Brain pericyte (primary cell): ENCODE measurements around the gene DNAJC4.

Experiments used
- DNase-seq: peaks from one replicate; pipeline ENCODE4 v3.0.0-alpha.2; 2012; ENCODE audit warnings: low read depth, low spot score

DNAJC4 gene

DNA sequence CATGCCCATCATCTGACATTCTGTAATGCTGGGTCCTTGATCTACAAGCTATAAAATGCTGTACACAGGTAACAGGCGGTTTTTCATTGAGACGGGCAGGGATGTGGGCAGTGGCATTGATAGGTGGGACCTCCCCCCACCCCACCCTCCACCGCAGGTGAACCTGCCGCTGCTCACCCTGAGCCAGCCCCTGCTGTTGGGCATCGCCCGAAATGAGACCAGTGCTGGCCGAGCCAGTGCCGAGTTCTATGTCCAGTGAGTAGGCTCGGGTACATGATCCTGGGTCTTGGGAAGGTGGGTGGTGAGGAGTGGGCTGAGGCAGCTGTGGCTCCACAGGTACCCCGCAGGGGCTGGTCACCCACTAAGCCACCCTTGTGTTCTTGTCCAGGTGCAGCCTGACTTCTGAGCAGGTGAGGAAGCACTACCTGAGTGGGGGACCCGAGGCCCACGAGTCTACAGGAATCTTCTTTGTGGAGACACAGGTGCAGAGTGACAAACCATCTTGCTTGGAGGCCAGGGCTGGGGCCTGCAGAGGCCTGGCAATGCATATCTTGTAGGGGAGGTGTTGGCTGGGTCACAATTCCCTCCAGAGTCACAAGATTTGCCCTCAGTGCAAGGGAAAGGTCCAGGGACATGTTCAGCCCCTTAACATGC lies 1.1 kb upstream of the DNAJC4 start:
- no peak for DNase-seq

DNA sequence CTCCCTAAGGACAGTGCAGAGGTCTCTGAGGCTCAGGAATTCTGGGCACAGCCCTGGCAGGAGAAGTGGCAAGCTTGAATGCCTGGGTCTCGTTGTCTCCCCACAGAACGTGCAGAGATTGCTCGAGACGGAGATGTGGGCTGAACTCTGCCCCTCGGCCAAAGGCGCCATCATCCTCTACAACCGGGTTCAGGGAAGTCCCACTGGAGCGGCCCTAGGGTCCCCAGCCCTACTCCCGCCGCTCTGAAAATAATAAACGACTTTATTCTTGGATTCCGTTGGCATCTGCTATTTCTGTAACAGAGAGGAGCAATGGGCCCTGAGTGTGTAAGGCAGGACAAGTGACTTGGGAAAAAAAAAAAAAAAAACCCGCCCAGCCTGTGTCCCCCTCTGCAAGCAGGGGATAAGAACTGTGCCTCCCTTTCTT lies 591 bp upstream of the DNAJC4 start:
- no peak for DNase-seq

DNA sequence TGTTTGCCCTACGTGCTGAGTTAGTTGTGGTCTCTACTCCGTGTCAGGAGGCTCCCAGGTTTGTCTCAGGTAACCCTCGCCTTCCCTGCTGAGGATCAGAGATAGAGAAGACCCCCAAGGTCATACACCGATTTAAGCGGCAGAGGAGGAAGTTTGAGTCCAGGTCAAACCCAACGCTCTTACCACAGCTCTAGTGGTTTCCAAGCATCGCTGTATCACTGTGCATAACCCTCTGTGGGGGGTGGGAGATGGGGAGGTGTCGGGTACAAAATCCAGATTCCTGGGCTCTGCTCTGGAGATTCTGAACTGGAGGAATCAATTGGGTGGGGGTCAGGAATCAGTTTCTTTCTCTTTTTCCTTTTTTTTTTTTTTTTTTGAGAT lies 627 bp downstream of the DNAJC4 start:
- DNase-seq: no peak

DNA sequence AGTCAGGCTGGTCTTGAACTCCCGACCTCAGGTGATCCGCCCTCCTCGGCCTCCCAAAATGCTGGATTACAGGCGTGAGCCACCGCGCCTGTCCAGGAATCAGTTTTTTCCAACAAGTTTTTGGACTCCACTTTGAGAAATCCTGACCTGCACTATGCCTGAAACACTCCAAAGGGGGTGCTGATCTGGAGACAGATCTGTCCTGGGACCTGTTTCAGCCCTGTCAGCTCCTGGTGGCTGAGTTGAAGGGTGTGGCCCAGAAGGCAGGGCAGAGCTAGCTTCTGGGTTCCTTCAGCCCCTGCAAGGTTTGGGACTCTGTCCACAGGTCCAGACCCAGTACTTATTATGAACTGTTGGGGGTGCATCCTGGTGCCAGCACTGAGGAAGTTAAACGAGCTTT lies 1.2 kb downstream of the DNAJC4 start:
- DNase-seq: no peak

DNA sequence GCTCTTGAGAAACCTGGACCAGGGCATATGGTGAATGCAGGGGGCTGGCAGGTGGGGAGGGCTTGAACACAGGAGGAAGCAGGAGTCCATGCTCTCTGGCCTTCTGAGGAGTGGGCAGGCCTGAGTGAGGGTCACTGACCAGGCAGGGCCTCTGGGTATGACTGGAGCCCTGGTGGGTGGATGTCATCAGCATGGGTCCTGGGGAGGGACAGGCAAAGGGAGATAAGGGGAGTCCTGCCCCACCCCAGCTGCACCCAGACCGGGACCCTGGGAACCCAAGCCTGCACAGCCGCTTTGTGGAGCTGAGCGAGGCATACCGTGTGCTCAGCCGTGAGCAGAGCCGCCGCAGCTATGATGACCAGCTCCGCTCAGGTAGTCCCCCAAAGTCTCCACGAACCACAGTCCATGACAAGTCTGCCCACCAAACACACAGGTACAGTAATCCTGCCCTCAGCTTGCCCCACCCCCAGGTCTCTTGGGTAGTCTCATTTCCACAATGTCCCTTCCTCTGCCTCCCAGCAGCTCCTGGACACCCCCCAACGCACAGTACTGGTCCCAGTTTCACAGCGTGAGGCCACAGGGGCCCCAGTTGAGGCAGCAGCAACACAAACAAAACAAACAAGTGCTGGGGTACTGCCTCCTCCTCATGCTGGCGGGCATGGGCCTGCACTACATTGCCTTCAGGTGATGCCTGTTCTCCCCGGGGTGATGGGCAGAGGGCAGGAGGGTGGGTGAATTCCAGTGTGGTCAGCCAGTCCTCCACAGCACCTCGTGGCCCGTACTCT lies 2.0 kb downstream of the DNAJC4 start:
- no peak for DNase-seq

DNA sequence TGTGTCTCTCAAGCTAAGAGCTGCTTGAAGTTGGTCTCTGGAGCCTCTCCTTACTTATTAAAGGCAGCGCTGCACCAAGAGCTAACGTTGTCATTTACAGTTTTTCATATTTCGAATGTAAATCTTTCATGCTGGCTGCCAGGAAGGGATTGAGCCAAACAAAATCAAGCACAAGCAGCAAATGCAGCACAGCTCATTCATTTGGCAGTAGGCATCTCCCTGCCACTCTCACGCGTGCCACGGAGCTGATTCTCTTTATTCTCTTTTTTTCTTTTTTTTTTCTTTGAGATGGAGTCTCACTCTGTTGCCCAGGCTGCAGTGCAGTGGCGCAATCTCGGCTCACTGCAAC lies 2.6 kb downstream of the DNAJC4 start:
- DNase-seq: no peak

DNA sequence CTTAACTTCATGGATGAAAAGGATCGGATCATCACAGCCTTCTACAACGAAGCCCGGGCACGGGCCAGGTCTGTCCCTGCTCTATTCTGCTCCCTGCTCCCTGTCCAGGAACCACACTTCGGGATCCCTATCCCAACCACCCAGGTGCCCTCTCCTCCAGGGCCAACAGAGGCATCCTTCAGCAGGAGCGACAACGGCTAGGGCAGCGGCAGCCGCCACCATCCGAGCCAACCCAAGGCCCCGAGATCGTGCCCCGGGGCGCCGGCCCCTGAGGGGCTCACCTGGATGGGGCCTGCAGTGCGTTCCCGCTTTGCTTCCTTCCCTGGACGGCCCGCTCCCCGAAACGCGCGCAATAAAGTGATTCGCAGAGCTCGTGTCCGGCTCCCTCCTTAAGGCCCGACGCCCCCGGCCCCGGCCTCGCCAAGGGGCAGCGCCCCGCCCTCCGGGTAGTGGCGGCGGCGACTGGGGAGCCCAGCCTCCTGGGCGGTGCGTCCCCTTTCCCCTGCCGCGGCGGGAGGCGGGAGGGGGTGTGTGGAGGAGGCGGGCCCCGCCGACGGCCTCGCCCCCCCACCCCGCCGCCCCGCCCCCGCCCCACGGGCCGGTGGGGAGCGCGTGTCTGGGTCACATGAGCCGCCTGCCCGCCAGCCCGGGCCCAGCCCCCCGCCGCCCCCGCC lies 3.7 kb downstream of the DNAJC4 start, which contains the start of gene VEGFB:
Gene VEGFB (plus strand): TSS at position 672 of the 674 bp plus-strand sequence. CDS start 250 bp downstream, outside the sequence.
- DNase-seq: no peak

DNA sequence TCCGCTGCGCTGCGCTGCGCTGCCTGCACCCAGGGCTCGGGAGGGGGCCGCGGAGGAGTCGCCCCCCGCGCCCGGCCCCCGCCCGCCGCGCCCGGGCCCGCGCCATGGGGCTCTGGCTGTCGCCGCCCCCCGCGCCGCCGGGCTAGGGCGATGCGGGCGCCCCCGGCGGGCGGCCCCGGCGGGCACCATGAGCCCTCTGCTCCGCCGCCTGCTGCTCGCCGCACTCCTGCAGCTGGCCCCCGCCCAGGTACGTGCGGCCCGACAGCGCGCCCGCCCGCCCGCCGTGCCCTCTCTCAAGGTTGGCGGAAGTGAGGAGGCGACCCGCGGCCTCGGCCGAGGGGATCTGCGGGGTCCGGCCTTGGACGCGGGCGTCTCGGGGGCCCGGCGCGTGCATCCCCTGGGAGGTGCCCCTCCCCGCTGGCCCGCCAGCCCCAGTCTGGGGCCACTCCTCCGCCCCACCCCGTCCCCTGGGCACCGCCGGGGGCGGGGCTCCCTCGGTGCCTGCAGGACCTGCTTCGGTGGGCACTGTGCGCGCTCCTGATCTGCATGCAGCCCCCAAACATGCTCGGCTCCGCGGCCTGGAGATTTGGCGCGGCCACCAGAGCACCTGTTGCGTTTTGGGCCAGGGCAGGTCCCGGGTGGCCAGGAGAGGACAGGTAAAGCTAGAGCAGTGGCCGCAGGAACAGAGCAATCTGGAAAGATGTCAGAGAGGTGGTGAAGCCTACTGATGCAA lies 4.5 kb downstream of the DNAJC4 start:
- no peak for DNase-seq

DNA sequence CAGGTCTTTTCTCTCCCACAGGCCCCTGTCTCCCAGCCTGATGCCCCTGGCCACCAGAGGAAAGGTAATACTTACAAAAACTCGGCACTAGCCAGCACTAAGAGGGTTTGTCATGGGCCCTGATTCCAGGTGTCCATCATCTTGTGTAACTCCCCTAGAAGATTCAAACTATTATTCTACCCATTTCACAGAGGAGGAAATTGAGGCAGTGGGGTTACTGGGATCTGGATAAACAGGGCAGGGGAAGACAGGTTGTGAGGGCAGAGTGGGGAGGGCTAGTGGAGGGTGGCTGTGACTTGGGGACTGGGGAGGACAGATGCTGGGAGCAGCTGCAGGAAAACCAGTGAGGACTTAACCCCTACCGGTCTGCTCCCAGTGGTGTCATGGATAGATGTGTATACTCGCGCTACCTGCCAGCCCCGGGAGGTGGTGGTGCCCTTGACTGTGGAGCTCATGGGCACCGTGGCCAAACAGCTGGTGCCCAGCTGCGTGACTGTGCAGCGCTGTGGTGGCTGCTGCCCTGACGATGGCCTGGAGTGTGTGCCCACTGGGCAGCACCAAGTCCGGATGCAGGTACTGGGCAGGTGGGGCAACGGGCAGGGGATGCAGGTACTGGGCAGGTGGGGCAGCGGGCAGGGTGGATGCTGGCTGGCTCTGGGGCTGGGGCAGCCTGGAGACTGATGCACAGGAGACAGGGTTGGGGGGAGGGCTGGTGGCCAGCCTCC lies 5.3 kb downstream of the DNAJC4 start:
- no peak for DNase-seq

DNA sequence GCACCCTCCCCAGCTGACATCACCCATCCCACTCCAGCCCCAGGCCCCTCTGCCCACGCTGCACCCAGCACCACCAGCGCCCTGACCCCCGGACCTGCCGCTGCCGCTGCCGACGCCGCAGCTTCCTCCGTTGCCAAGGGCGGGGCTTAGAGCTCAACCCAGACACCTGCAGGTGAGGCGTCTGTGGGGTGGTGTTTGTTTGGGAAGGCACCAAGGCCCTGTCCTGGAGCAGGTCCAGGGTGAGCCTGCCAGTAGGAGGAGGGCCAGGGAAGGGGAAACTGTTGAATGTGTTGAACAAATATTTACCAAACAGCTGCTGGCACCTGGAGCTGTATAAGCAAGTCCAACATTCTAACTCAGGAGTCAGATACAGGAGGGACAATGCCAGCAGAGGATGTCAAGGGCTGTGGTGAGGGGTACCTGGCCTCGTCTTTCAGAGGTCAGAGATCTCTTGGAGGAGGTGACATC lies 7.2 kb downstream of the DNAJC4 start:
- DNase-seq: no peak

DNA sequence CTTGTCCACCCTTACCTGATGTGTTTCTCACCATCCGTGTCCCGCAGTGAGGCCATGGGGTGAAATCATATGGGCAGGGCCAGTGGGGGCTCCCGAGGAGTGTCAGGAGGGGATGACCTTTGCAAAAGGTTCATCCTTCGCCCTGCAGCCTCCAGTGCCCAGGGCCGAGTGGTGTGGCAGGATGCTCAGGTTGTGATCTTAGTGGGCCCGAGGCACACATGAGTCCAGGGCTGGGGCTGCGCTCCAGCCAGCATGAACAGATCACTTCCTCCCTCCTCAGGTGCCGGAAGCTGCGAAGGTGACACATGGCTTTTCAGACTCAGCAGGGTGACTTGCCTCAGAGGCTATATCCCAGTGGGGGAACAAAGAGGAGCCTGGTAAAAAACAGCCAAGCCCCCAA lies 7.7 kb downstream of the DNAJC4 start:
- DNase-seq: no peak

DNA sequence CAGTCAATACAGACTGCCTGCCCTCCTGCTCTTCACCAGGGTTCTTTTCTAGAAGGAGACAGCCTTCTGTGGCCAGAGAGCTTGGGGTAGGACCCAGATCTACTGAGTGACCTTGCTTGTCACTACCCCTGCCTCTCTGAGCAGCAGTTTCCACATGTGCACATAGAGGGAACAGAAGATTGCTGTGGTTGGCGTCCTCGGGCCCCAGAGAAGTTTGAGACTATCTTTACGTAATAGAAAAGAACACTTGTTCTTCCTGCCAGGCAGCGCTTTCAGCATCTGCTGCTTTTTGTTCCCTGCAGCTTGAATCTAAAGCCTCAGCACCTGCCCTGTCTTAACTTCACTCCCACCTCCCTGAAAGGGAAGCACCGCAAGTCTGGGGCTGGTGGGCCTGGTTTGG lies 8.7 kb downstream of the DNAJC4 start:
- no peak for DNase-seq

DNA sequence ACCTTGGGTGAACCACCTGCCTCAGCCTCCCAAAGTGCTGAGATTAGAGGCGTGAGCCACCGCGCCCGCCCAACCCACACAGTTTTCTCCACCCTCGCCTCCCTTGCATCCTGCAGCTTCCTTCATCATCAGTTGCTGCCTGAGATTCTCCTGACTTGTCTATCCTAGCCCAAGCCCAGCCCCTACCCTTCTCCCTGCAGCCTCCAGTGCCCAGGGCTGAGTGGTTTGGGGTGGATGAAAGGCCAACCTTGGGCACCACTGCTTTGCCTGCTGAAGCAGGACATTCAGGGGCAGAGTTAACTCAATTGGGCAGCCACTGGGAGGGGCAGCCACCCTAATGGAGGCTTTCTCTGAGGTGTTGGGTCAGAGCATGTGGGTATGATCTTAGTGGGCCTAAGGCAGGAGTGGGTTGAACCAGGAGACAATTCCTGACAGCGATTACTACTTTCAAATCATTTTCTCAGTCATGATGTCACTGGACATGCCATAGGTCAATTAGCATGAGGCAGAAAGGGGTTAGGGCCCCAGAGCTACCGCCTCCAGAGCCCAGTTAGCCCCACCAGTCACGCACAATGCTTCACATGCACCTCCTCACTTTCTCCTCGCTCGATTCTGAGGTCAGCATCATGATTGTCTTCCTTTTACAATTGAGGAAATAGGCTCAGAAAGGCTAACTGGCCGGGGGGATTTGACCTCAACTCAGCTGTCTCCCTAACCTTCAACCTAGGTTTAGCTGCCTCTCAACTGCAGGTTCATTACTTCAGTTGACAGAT lies 9.5 kb downstream of the DNAJC4 start:
- no peak for DNase-seq

DNA sequence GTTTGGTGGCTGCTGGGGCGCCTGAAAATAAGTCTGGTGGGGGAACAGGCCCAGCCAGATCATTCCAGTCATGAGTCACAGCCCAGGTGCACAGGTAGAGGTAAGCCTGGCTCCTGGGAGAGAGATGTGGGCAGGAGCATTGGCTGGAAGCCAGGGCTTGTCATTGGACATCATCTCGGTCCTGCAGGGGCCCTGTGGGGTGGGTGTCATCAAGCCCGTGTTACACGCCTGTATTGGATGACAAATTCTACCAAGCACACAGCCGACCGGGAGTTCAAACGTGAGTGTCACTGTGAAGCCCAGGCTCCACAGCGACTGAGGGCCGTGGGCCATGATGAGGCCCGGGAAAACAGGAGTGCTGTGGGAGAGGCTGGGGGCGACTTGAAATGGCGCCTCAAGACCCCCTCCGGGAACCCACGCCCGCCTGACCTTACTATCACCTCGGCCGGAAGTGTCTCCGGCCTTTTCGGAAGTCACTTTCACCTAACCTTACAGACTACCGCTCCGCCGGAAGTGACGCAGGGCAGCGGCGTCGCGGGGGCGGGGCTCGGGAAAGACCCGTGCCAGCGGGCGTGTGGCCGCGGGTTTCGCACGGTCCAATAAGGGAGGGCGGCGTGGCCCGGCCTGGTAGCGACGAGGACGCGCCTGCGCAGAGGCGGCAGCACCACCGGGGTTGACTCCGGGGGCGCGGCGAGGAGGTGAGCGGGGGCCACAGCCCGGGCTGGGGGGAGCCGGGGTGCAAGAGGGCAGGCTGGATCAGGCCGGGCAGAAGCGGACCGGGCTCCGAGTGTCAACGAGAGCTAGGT lies 10.3 kb downstream of the DNAJC4 start, which contains the start of gene FKBP2:
Gene FKBP2 (plus strand): TSS at position 661 of the 806 bp plus-strand sequence. CDS start 1,293 bp downstream, outside the sequence.
- peak; percentile 94 for DNase-seq

DNA sequence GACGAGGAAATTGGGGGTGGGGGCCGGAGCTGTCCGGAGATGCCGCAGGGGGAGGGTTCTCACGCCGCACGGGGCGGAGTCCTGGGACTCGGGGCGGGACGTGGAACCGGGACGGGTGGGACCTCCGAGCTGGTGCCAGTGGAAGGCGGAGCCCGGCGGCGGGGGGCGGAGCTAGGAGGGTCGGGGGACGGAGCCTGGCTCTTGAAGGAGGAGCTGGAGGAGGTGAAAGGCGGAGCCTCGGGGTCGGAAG lies 10.8 kb downstream of the DNAJC4 start:
- DNase-seq: peak; percentile 99

DNA sequence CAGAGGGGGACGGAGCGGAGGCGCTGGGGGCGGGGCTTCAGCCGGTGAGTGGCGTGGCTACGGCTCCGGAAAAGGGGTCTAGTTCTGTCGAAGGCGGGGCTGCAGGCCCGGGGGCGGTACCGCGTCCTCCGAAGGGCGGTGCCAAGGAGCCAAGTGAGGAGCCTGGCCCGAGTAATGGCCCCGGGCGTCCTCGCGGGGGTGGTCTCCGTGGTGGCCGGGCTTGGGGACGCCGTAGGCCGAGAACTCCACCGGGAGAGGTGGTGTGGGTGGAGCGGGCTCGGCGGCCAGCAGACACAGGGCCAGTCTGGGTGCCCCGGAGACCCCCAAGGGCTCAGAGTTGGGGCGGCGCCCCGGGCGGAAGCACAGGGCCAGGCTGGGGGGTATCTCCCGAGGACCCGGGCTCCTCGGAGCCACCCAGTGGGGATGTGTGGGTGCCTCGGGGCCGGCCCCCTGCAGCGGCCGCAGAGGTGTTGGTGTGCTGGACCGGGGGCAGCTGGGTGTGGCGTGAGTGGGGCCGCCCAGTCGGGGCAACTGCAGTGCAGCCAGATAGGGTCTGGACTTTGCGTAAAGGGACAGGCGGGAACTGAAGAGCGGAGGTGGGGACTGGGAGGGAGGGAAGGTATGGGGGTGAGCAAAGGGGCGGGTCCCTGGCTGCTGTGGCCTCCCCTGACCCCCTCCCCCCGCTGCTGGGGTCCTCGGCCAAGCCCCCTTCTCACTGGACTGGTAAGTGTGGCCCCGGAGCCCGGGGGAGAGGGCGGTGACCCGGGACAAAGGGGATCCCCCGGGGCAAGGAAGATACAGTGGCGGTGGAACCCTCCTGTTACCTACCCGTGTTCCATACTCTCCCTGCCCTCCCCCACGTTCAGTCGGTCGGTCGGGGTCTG lies 11.4 kb downstream of the DNAJC4 start:
- DNase-seq: no peak

DNA sequence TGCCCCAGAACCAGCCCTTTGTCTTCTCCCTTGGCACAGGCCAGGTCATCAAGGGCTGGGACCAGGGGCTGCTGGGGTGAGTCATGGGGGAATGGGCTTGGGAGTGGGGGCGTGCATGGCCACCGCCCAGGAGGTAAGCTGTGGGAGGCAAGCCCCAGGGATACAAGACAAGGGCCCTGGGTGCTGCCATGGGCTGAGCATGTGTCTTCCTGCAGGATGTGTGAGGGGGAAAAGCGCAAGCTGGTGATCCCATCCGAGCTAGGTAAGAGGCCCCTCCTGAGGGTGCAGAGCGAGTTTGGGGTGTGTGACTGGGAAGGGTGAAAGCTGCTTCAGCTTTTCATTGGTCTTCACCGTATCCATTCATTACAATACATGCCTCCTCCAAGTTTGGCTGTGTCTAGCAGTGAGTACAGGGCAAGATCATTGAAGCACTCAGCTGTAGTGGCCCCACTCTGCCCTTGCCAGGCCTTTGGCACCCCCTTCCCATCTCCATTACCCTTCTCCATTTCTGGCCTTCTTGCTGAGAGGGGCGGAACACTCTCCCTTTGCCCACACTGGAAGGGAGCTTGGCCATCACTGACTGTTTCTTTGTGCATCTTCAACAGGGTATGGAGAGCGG lies 13.0 kb downstream of the DNAJC4 start:
- DNase-seq: no peak

DNA sequence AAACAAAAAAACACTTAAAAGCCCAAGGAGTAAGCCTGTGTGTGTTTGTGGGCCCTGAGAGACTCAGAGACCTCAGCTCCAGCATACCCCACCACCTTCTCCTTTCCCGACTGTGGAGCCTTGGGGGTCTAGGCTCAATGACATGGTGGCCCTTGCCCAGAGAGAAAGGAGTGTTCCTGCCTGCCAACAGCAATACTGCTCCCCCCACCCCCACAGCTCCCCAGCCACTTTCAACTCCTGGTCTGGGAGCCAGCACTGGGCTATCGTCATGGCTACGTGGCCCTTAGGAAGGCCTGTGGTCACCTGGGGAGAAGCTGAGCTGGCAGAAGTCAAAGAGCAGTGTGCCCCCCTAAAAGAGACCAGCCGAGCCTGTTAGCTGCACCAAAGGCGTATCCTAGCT lies 13.8 kb downstream of the DNAJC4 start:
- no peak for DNase-seq
